HG03439 (cell line): Measurements from ENCODE around the gene RPL23.

Source experiments
- ATAC-seq: cut with Tn5 transposase; IDR thresholded peaks from one replicate; pipeline ENCODE4 v1.9.1; 2021; ENCODE audit warnings: mild to moderate bottlenecking, moderate library complexity; ENCODE audit not compliant: unreplicated experiment

Gene RPL23

DNA sequence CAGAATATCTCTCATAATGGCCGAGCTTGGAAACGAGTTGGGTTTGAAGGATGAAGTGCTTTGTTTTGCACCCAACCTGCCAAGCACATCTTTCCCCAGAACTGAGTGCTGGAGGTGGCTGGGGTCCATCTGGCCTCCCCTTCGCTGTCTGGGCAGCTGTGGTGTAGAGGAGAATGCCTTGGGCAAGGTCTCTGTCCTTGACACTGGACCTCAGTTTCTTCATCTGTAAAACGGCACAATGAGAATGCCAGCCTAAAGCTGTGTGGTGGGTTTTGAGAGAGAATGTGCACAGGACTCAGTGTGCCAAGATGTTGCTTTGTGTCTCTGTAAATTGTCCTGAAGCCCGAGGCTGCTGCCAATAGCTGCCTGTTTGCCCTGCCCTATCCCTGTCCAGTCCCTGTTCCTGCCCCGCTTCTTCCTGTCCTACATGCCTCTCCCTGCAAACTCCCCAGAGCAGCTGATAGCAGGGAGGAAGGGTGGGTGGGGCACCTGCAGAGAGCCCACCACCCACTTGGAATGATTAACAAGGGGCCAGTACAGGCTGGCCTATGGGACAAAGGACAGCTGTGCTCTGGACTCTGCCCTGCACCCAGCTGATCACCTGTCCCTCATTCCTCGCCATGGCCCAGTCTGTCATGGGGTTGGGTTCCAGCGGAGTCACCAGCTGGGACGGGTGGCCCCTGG lies 31.7 kb upstream of the RPL23 start:
- ATAC-seq, result no peak

- no peak for ATAC-seq
Observed at GRCh38 chr17:38883592-38884526, 30.3 kb upstream of the RPL23 start.

GRCh38 chr17:38882870-38883269 lies 29.3 kb upstream of the RPL23 start:
- ATAC-seq, result no peak

DNA sequence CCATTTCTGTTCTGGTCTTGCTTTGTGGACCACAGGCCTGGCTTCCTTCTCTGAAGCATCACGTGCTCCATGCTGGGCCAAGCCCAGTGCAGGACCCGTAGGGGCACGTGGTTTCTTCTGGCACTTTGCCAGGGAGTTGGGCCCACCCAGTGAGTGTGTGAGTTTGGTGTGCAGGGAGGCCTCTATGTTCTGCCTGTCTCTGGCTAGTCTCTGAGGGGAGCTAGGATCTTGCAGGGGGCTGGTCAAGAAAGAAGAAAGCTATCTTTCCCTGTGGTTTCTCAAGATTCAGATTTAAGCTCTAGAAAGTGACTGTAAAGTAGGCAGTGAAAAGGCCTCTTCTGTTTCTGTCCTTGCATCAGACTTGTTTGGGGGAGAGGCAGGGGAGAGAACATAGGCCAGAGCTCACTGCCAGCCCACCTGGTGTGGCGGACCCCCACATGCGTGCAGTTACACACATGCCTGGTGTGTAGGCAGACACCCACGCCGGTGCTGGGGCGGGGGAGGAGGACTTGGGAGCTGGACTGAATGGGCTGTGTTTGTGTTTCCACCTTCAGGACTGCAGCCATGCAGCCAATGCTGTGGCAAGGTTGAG lies 28.2 kb upstream of the RPL23 start:
- no peak for ATAC-seq

- ATAC-seq, result no peak
Observed at GRCh38 chr17:38879878-38880665, 26.6 kb upstream of the RPL23 start.

GRCh38 chr17:38877130-38877851 lies 23.8 kb upstream of the RPL23 start:
- no peak for ATAC-seq

GRCh38 chr17:38875477-38876075 lies 22.1 kb upstream of the RPL23 start:
- no peak for ATAC-seq

DNA sequence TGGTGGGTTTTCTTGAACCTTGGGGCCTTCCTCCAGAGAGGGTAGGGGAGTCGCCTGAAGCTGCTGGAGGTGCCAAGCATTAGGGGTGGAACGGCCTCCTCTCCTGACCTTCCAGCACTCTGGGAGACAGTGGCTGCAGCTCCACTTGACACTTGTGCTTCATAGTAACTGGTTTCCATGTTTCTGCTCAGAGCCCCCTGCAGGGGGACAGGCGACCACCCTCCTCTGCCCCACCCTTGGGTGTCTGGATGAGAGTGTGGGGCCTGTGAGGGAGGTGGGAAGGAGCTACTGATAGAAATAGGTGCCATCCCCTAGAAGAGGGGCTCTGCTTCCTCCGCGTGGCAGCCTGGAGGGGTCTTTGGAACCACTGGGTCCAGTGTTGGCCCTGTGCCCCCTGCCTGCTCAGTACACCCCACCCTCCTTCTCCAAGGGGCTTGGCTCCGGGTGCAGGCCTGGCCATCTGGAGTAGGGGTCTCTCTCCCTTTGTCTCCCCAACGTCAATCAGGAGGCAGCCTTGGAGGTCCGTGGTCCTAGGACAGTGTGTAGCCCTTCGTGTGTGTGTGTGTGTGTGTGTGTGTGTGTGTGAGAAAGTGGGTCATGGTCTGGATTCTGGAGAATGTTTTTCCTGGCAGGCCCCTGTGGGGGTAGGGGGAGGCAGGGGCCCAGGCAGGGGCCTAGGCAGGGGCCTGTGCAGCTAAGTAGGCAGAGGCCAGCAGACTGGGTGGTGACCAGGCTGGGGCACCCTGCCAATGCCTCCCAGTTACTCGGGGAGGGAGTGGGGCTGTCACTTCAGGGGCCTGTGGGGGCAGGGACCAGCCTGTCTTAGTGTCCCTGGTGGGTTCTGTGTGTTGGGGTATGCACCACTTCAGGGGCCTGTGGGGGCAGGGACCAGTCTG lies 21.2 kb upstream of the RPL23 start:
- no peak for ATAC-seq

- ATAC-seq, result no peak
Observed at GRCh38 chr17:38873640-38874380, 20.3 kb upstream of the RPL23 start.

DNA sequence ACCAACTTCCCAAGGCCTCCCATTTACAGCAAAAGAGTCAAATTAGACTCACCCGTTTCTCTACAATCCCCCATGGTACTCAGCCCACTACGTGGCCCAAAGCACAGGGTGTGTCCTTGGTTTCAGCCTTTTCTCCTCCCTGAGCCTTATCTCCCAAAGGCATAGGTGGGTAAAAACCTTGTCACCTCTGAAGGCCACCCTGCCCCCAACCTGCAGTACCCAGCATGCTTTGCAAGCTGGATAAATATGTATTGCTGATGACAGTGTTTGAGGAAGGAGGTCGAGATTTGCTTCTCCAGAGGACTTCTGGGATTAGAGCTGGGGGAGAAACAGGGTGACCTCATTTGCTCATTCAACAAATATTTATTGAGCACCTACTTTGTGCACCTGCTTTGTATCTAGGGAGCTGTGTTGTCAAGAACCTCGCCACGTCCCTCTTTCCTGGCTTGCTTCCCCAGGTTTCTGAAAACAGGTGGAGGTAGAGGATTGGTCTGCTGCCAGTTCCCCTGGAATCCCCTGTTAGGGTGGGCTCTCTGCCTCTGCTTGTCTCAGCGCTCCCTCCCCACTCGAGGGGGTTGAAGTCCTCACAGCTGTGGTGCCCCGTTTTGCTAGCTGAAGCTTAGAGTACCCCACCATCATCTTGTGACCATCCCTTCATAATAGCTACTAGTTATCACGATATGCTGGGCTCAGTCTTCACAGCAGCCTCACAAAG lies 19.3 kb upstream of the RPL23 start:
- ATAC-seq, result no peak

GRCh38 chr17:38872027-38872511 lies 18.5 kb upstream of the RPL23 start:
- ATAC-seq, result no peak

DNA sequence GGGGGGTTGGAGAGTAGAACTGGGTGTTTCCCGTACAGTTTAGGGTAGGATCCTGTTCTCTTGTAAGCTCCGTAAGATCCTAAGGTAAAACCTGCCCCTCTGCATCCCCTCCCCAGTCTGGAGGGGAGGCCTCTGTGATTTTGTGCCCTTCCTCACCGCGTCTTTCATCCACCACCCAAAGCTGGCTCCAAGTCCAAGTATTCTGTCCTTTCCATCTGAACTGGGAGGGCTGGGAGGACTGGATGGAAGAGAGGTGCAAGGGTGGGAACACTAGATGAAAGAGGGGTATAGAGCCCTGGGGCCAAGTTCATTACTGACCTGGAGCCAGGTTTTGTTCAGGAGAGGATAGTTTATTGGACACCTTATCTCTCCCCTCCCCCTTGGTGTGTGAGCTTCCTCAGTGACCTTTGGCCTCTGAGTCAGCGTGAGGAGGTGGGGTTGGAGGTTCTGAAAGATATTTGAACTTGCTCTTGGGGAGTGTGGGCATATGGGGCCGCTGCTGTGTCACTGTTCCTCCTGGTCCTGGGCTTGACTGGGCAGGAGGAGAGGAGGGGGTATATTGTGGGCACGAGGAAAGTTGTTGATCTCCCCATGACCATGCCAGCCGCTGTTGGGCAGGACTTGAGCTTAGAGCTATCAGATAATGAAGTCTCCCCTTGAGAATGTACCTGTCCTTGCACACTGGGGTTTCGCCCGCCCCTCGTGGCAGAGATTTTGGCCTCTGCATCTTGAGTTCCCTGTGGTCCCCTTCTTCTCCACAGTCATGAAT lies 17.9 kb upstream of the RPL23 start:
- no peak for ATAC-seq

GRCh38 chr17:38870259-38871165 lies 17.0 kb upstream of the RPL23 start:
- peak; percentile 16 for ATAC-seq

DNA sequence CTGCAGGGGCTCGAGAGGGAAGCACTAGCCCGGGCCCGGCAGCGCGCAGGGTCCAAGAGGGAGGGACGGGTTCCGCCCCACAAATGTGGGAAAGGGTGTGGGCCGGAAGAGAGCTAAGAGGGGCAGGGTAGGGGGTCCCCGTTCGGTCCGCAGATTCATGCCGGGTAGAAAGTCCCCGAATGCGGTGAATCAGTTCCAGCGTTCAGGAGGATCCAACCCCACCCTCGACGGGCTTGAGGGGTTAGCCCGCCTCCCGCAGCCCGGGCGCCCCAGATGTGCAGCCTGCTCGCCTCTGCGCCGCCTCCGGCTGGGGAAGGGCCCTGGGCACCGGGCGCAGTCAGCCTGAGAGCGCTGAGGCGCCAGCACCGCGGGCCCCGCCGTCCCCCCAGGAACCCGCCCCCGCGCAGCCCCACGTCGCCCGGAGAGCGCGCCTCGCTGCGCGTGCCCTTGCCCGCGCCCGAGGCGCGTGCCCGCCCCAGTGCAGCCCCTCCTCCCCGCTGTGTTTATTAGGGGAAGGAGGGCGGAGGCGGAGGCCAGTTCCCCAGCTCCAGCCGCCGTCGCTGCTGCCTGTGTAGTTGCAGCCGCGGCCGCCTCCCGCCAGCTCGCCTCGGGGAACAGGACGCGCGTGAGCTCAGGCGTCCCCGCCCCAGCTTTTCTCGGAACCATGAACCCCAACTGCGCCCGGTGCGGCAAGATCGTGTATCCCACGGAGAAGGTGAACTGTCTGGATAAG lies 16.2 kb upstream of the RPL23 start, which contains the start of gene LASP1:
LASP1 (plus strand) TSS at position 533 of the 733 bp plus-strand sequence; CDS start at position 665, 132 bp downstream.
- ATAC-seq, result peak; percentile 39
